ENCODE results near the gene CLGN.
"Not testable (repeated sequence)": the region's sequence is repeated elsewhere in the genome, so short reads cannot be mapped to it uniquely, and the experiment has no call there.

CLGN gene

DNA sequence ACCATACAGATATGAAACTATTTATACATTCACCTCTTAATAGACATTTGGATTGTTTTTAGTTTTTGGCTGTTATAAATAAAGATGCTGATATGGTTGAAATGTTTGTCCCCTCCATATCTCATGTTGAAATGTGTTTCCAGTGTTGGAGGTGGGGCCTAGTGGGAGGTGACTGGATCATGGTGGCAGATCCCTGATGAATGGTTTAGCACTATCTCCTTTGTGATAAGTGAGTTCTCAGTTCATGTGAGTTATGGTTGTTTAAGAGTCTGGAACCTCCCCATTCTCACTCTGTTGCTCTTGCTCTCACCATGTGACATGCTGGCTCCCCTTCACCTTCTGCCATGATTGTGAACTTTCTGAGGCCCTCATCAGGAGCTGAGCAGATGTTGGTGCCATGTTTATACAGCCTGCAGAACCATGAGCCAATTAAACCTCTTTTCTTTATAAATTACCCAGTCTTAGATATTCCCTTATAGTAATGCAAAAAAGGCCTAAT, 12.2 kb upstream of the CLGN start:
- H3K4me1 ChIP-seq, result no peaks in the 10 kb centered on the region
- H3K27me3 ChIP-seq, result no peaks in the 10 kb centered on the region
- no peaks in the 10 kb centered on the region for H4K20me1 ChIP-seq
- no peak for TF ChIP-seq Cebpa-rat (IDR thresholded peaks at IDR 0.05)
- H3K4me3 ChIP-seq, result no peak overlapping the region
- H3K36me3 ChIP-seq, result no peaks in the 10 kb centered on the region
- no peaks in the 10 kb centered on the region for H3K9me3 ChIP-seq (replicated peaks in 1 of 11)
- no peak overlapping the region for H3K27ac ChIP-seq
- no peak overlapping the region for H3K9ac ChIP-seq
- no peak overlapping the region for H3K4me2 ChIP-seq

DNA sequence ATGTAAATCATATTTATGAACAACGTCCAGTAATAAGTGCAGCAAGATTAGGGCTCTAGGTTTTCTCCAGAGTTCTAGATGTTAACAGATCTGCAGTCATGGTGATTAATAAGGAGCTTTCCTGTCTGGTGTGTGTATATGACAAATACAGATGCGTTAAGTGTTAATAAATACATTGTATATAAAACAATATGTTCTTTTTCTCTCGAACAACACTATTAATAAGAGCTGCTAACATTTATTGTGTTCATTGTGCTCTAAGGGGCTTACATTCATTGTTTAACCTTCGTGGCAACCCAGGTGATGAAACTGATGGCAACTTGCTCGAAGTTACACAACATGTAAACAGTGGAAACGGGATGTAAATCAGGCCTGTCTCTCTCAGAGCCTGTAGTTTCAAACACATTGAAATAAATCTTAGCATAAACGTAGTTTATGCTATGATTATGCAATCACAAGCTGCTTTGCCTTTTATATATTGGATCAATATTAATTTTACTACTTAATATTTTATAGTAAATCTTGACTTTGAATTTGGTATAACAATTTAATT, 547 bp upstream of the CLGN start:
- H3K9ac ChIP-seq, result peak overlapping the region in 4 of 11 experiments; percentile 63 to 73 (median 64); a peak in 4 of 22 replicates

DNA sequence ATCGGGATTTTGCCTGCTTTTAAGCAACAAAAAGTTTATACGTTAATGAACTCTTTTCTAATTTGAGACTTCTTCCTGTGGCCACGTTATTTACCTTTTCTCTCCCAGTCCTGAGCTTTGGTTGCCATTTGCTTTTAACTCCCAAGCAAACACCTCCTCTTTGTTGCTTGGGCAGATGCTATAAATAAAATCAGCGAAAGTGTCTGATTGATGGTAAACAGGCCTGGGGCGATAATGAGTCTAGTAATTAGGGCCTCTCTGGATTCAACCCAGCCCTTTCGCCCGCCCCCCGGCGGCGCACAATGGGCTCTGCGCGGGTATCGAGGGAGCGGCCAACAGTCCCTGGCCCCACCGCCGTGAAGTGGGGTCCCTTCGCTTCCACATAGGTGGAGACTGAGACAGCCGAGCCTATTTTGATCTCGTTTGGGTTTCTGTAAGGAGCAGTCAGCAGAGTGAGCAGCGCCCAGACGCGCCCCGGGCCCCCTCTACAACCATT, 790 bp downstream of the CLGN start:
- no peak for TF ChIP-seq Cebpa-rat (IDR thresholded peaks at IDR 0.05)
- Histone ChIP-seq H3K27me3 (no peaks in the 10 kb centered on the region), H3K4me3 (peak overlapping the region; percentile 52 to 74 (median 67)), H3K27ac (peak overlapping the region in 4 of 11 experiments; percentile 14 to 51 (median 35); a peak in 5 of 22 replicates), H3K4me2 (peak overlapping the region; percentile 64 to 90 (median 79)), H3K9me3 (replicated peaks in 1 of 11) (peaks cover 8 to 13% (median 10%) of the 10 kb centered on the region in 11 experiments; a peak in 15 of 22 replicates), H3K4me1 (0 out of 20 replicates have a peak, but pooled peaks cover 0 to 4% (median 0%) of the 10 kb centered on the region in 10 experiments), H3K36me3 (no peaks in the 10 kb centered on the region), H4K20me1 (no peaks in the 10 kb centered on the region), H3K9ac (peak overlapping the region in 10 of 11 experiments; percentile 37 to 74 (median 63); a peak in 19 of 22 replicates)

More for the DNA sequence above, 547 bp upstream of the CLGN start:
- Histone ChIP-seq H3K36me3 (no peaks in the 10 kb centered on the region), H3K9me3 (replicated peaks in 1 of 11) (peaks cover 8 to 13% (median 10%) of the 10 kb centered on the region in 11 experiments; a peak in 15 of 22 replicates), H3K4me2 (peak overlapping the region; percentile 64 to 90 (median 79)), H4K20me1 (no peaks in the 10 kb centered on the region), H3K27ac (no peak overlapping the region; a peak in 1 of 22 replicates), H3K4me1 (0 out of 20 replicates have a peak, but pooled peaks cover 0 to 4% (median 0%) of the 10 kb centered on the region in 10 experiments), H3K4me3 (peak overlapping the region; percentile 52 to 74 (median 67); a peak in 19 of 20 replicates), H3K27me3 (no peaks in the 10 kb centered on the region)
- peak in 2 of 11 experiments; percentile 13 to 80; a peak in 5 of 22 replicates for TF ChIP-seq Cebpa-rat (IDR thresholded peaks at IDR 0.05)

DNA sequence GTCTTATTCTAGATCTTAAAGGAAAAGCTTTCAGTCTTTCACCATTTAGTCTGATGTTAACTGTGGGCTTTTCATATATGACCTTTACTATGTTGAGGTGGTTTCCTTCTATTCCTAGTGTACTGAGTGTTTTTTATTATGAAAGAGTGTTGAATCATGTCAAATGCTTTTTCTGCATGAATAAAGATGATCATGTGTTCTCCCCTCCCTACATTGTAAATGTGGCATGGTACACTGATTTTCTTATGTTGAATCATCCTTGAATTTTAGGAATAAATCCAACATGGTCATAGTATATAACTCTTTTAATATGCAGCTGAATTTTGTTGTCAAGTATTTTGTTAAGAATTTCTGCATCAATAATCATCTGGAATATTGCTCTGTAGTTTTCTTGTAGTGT, 4.3 kb downstream of the CLGN start:
- 0 out of 20 replicates have a peak, but pooled peaks cover 0 to 4% (median 0%) of the 10 kb centered on the region in 10 experiments for H3K4me1 ChIP-seq
- TF ChIP-seq Cebpa-rat (IDR thresholded peaks at IDR 0.05), result no peak
- no peak overlapping the region for H3K4me2 ChIP-seq
- H3K4me3 ChIP-seq, result no peak overlapping the region
- no peaks in the 10 kb centered on the region for H3K36me3 ChIP-seq
- no peaks in the 10 kb centered on the region for H3K27me3 ChIP-seq
- H3K9me3 ChIP-seq (replicated peaks in 1 of 11), result peaks cover 8 to 13% (median 10%) of the 10 kb centered on the region in 11 experiments; a peak in 15 of 22 replicates
- no peak overlapping the region for H3K9ac ChIP-seq
- no peak overlapping the region for H3K27ac ChIP-seq
- H4K20me1 ChIP-seq, result no peaks in the 10 kb centered on the region

DNA sequence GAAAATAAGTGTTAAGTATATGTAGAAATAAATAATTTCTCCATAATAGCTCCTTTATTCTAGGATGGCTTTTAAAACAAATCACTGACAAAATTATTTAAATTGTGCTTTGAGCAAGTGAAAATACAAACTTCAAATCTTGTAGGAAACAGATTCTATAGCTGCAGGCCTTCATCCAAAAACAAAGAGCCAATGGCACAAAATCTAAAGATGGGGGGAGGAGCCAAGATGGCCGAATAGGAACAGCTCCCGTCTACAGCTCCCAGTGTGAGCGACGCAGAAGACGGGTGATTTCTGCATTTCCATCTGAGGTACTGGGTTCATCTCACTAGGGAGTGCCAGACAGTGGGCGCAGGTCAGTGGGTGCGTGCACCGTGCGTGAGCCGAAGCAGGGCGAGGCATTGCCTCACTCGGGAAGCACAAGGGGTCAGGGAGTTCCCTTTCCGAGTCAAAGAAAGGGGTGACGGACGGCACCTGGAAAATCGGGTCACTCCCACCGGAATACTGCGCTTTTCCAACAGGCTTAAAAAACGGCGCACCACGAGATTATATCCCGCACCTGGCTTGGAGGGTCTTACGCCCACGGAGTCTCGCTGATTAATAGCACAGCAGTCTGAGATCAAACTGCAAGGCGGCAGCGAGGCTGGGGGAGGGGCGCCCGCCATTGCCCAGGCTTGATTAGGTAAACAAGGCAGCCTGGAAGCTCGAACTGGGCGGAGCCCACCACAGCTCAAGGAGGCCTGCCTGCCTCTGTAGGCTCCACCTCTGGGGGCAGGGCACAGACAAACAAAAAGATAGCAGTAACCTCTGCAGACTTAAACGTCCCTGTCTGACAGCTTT, 14.1 kb downstream of the CLGN start:
- not testable (repeated sequence) for H3K4me1 ChIP-seq, H3K4me3 ChIP-seq

DNA sequence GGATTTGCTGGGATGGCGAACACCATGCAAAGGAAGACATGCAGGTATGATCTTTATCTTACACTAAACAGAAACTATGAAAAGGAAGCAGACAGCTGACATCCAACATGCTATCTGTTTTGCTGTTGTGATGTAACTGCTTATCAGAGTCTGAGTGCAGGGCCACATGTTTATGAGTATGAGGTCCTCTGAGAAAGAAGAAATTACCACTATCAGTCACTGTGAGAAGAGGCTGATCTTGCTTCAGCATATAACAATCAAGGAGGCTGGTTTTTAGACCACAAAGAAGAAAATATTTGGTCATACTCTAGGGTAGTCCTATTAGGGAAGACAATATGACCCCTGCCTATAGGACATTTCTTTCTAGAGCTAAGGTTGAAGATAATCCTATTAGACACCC, 18.5 kb downstream of the CLGN start:
- Histone ChIP-seq H3K4me3 (no peak overlapping the region), H3K4me2 (no peak overlapping the region), H3K9ac (no peak overlapping the region), H3K4me1 (no peaks in the 10 kb centered on the region), H3K36me3 (no peaks in the 10 kb centered on the region), H3K27me3 (no peaks in the 10 kb centered on the region), H3K9me3 (replicated peaks in 1 of 11) (no peaks in the 10 kb centered on the region; a peak in 1 of 22 replicates), H3K27ac (no peak overlapping the region), H4K20me1 (no peaks in the 10 kb centered on the region)
- TF ChIP-seq Cebpa-rat (IDR thresholded peaks at IDR 0.05), result no peak

More for the DNA sequence above, 14.1 kb downstream of the CLGN start:
- H3K9me3 ChIP-seq (replicated peaks in 1 of 11); H4K20me1 ChIP-seq; H3K4me2 ChIP-seq; H3K36me3 ChIP-seq; H3K27ac ChIP-seq; H3K9ac ChIP-seq; H3K27me3 ChIP-seq: not testable (repeated sequence)

DNA sequence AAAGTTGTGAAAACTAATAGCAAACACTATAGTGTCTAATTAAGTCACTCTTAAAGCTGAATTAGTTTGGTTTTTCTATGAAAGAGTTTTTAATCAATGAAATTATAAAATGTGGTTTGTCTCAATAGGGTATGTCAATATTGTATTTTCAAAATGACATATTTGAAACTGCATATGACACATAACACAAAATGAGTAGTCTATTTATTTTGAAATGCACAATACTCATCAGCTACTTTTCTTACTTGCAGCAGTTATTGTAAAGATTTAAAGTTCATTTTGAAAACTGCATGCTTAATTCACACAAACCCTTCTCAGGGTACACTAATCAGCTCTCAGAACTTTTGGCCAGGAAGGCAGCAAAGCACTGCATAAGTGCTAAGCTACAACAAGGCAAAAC, 21.2 kb downstream of the CLGN start:
- H3K4me3 ChIP-seq, result no peak overlapping the region
- H4K20me1 ChIP-seq, result no peaks in the 10 kb centered on the region
- H3K27me3 ChIP-seq, result no peaks in the 10 kb centered on the region
- H3K9ac ChIP-seq, result no peak overlapping the region
- no peak for TF ChIP-seq Cebpa-rat (IDR thresholded peaks at IDR 0.05)
- no peaks in the 10 kb centered on the region for H3K36me3 ChIP-seq
- H3K9me3 ChIP-seq (replicated peaks in 1 of 11), result no peaks in the 10 kb centered on the region; a peak in 1 of 22 replicates
- H3K27ac ChIP-seq, result no peak overlapping the region
- no peak overlapping the region for H3K4me2 ChIP-seq
- H3K4me1 ChIP-seq, result no peaks in the 10 kb centered on the region

DNA sequence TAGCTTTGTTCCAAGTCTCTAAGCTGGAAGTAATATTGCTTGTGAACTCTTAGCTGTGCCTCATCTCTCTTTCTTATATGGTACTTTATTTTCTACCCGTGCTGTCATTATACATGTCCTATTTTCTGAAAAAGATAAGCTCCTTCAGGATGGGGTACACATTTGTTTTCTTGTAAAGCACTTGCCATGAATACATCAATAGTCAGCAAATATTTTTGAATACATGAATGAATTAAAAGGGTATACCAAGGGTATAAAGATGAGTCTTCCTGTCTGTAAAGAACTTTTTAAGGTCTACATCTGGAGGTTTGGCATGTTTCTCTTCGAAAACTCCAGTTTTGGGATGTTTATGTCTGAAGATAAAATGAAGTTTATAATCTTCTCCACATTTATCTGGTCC, 27.3 kb downstream of the CLGN start:
- TF ChIP-seq Cebpa-rat (IDR thresholded peaks at IDR 0.05), result no peak
- H3K4me2 ChIP-seq, result no peak overlapping the region
- no peaks in the 10 kb centered on the region for H3K4me1 ChIP-seq

DNA sequence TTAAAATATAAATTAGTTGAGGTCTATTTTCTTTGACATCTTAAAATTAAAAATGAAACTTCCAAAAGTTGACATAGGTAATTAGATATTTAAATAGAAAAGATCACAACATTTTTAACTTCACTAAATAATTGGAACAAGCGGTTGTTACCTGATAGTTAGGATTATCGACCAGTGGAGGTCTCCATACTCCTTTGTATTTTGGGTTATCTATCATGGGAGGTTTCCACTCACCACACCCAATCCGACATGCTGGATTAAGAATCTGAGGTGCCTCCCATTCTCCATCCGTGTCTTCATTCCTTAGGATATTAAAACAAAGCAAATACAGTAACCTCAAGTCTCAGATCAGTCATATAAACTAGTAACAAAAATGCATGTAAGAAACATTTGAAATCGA, 31.8 kb downstream of the CLGN start:
- Histone ChIP-seq H4K20me1 (no peaks in the 10 kb centered on the region), H3K4me3 (no peak overlapping the region), H3K4me1 (no peaks in the 10 kb centered on the region), H3K9me3 (replicated peaks in 1 of 11) (no peaks in the 10 kb centered on the region), H3K36me3 (no peaks in the 10 kb centered on the region), H3K27ac (no peak overlapping the region), H3K27me3 (no peaks in the 10 kb centered on the region), H3K4me2 (no peak overlapping the region), H3K9ac (no peak overlapping the region)
- TF ChIP-seq Cebpa-rat (IDR thresholded peaks at IDR 0.05), result no peak

More for the DNA sequence above, 27.3 kb downstream of the CLGN start:
- Histone ChIP-seq H3K9ac (no peak overlapping the region), H3K9me3 (replicated peaks in 1 of 11) (no peaks in the 10 kb centered on the region; a peak in 1 of 22 replicates), H3K4me3 (no peak overlapping the region), H3K27me3 (no peaks in the 10 kb centered on the region), H4K20me1 (no peaks in the 10 kb centered on the region), H3K27ac (no peak overlapping the region), H3K36me3 (no peaks in the 10 kb centered on the region)
